Measurements from ENCODE around the gene CDC27. TPM values are rescaled to one million over a fixed set of nuclear protein-coding genes. Genes with fewer than 3 reads are reported as not detected.

CDC27 gene
- total and polyA plus RNA-seq, 2 of the 4 experiments (the other 2 are of a cell fraction) = 47.7 to 190 TPM

- Histone ChIP-seq H3K18ac (ENCODE audit: low read depth, low read length) (peak overlapping the region; percentile 91), H3K79me1 (ENCODE audit: low read depth in 1 of 2, low read length in 2 of 2) (peaks cover 0 to 6% of the 10 kb centered on the region in 2 experiments; a peak in 2 of 4 replicates), H4K20me1 (ENCODE audit: insufficient read depth, low read length) (no peaks in the 10 kb centered on the region), H2BK20ac (ENCODE audit: low read depth, low read length) (peak overlapping the region; percentile 97), H3K27ac (ENCODE audit: insufficient read depth, low read length) (peak overlapping the region; percentile 79), H2BK15ac (ENCODE audit: low read depth, low read length) (peak overlapping the region; percentile 82), H2BK120ac (ENCODE audit: low read depth, low read length) (peak overlapping the region; percentile 97), H3K23ac (ENCODE audit: low read depth, low read length) (peak overlapping the region; percentile 66), H4K8ac (ENCODE audit: low read depth in 2 of 2, low read length in 2 of 2) (peak overlapping the region; percentile 53 to 93), H2AK5ac (ENCODE audit: low read depth, low read length) (peak overlapping the region; percentile 98), H3K27me3 (ENCODE audit: control insufficient read depth, insufficient read depth, low read length) (no peaks in the 10 kb centered on the region), H3K4ac (ENCODE audit: low read depth, low read length) (peak overlapping the region; percentile 91), H2BK5ac (ENCODE audit: low read depth, low read length, poor library complexity, severe bottlenecking) (peak overlapping the region; percentile 92), H4K91ac (ENCODE audit: insufficient read depth, low read depth, low read length) (peak overlapping the region; percentile 95), H3K36me3 (ENCODE audit: control insufficient read depth, insufficient read depth, low read length) (no peaks in the 10 kb centered on the region), H3K56ac (ENCODE audit: extremely low read depth, insufficient read depth, low read length) (peak overlapping the region; percentile 63; the same call in 1 of the 2 replicates), H4K5ac (ENCODE audit: low read depth, low read length) (peak overlapping the region; percentile 80), H3K4me1 (ENCODE audit: control insufficient read depth, insufficient read depth, low read length) (peaks cover 18% of the 10 kb centered on the region), H3K4me2 (ENCODE audit: low read depth, low read length) (no peak overlapping the region), H3K9me3 (ENCODE audit: control insufficient read depth, insufficient read depth, low read length) (no peaks in the 10 kb centered on the region), H2AFZ (replicated peaks; ENCODE audit: low read length, poor library complexity) (no peak overlapping the region), H3K9ac (ENCODE audit: low read depth, low read length) (peak overlapping the region; percentile 37; the same call in 1 of the 2 replicates), H3K4me3 (ENCODE audit: insufficient read depth, low read depth, low read length) (no peak overlapping the region), H3K14ac (replicated peaks; ENCODE audit: low read depth, low read length) (peak overlapping the region; percentile 81; the same call in 1 of the 2 replicates), H3K9me1 (ENCODE audit: insufficient read depth, low read length) (peaks cover 20% of the 10 kb centered on the region), H2AK9ac (replicated peaks; ENCODE audit: low read depth, low read length, poor library complexity) (no peak overlapping the region)
- no TSS peak for BruUV-seq (replicated peaks)
- WGBS, 2 experiments (ENCODE audit: extremely low coverage in 2 of 2, insufficient read length in 1 of 2) = 95% methylated on average over 5 of the region's 10 CpGs; no CpG with 5 or more reads in 1 of the 2 experiments
- TF ChIP-seq RAD21 (IDR thresholded peaks at IDR 0.05; ENCODE audit: low read length) = no peak
- no peak for TF ChIP-seq POLR2A (IDR thresholded peaks at IDR 0.05; ENCODE audit: low read depth, low read length)
- TF ChIP-seq RCOR1 (IDR thresholded peaks at IDR 0.05; ENCODE audit: insufficient replicate concordance, low read length) = no peak
- no peak for TF ChIP-seq MXI1 (IDR thresholded peaks at IDR 0.05; ENCODE audit: borderline replicate concordance, low read depth, low read length)
- TF ChIP-seq CEBPB (IDR thresholded peaks at IDR 0.05; ENCODE audit: low read depth, low read length) = peak; percentile 62; the same call in 1 of the 2 replicates
- CTCF ChIA-PET = interaction anchor here (0.9 to 3.4 kb wide), 3 partner anchors 9 to 85 kb away, joined by 3 to 30 read pairs (median 5); no protein-coding TSS in a partner anchor
- intact Hi-C loops (cut with micrococcal nuclease) = loop anchor here (1.0 kb wide), 1 partner anchor 48 kb away; no protein-coding TSS in a partner anchor
- dilution Hi-C loops (cut with HindIII; ENCODE audit: low sequenced_read_pairs, unreplicated experiment) = no loop called here
- POLR2A ChIA-PET (ENCODE audit: unreplicated experiment) = no interaction called here
- DNase-seq (no peak), ATAC-seq (ENCODE audit: low read depth) (no peak)
- in situ Hi-C loops (cut with MboI; ENCODE audit: low sequenced_read_pairs) = loop anchor here (5.0 kb wide), 1 partner anchor 81 kb away; no protein-coding TSS in a partner anchor
Measured at GRCh38 chr17:47230864-47231263, 41.8 kb upstream of the CDC27 start.
